Upper lobe of left lung (tissue), 4 donors: ENCODE measurements around the gene COBL.

Source experiments
- CTCF ChIP-seq, 6 experiments: fragments of 450-650 bp in 4 of 6; fragments of 200-600 bp in 2 of 6; sonication (generic) in 2 of 6; IDR thresholded peaks; one replicate each; pipeline ENCODE4 v1.5.1; 2016 to 2019; ENCODE audit warnings: antibody characterized with exemption in 6 of 6
- EP300 ChIP-seq, 4 donors: sonication (generic); formaldehyde crosslinking; IDR thresholded peaks; one replicate each; pipeline ENCODE4 v1.5.1; 2017; ENCODE audit warnings: antibody characterized with exemption in 4 of 4, control low read depth in 2 of 4
- POLR2A ChIP-seq, 4 donors: fragments of 450-650 bp; IDR thresholded peaks; one replicate each; pipeline ENCODE4 v1.5.1; 2016 to 2017; ENCODE audit warnings: antibody characterized with exemption in 4 of 4, mild to moderate bottlenecking in 2 of 4

- no peak for TF ChIP-seq CTCF (IDR thresholded peaks at IDR 0.05)
- no peak for TF ChIP-seq POLR2A (IDR thresholded peaks at IDR 0.05)
- TF ChIP-seq EP300 (IDR thresholded peaks at IDR 0.05) = no peak
These were observed 270.1 kb downstream of the COBL start for GRCh38 chr7:51046482-51046881.
